ENCODE results near the gene ZYG11B.
A peak's percentile ranks its signal among the peaks of the same experiment; 100 is the strongest.
"Not testable (repeated sequence)": the region's sequence is repeated elsewhere in the genome, so short reads cannot be mapped to it uniquely, and the experiment has no call there.

Gene ZYG11B

GRCh38 chr1:52707927-52708655 lies 18.2 kb upstream of the ZYG11B start:
- no peak for DNase-seq

DNA sequence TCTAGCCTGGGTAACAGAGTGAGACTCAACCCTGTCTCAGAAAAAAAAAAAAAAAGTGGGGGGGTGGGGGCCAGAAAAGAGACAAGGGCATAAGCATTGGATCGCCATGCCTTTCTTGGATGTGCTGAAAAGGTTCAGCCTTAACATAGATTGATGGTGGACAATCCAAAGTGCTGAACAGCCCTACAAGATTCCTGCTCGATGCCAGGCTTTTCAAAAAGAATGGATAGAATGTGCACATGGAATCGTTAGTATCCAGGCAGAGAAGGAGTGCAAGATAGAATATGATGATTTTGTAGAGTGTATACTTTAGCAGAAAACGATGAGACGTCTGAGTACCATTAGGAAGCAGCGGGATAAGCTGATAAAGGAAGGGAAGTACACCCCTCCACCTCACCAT lies 17.2 kb upstream of the ZYG11B start:
- no peak for DNase-seq

- no peak for DNase-seq
These were observed 12.7 kb upstream of the ZYG11B start for GRCh38 chr1:52713590-52713989.

- DNase-seq: not testable (repeated sequence)
These were observed 11.0 kb upstream of the ZYG11B start for GRCh38 chr1:52715296-52715695.

DNA sequence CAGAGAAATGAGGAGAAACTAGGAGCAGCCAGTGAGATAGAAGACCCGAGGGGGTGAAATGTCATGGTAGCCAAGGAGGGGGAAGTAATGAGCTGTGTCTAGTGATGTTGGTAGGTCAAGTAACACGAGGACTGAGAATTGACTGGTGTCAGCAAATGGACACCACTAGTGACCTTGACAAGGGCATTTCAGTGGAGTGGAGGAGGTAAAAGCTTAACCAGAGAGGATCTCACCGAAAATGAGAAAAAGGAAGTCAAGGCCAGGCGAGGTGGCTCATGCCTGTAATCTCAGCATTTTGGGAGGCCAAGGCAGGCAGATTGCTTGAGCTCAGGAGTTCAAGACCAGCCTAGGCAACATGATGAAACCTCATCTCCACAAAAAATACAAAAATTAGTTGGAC lies 3.0 kb upstream of the ZYG11B start:
- DNase-seq: no peak

GRCh38 chr1:52725903-52726264 lies 369 bp upstream of the ZYG11B start:
- no peak for DNase-seq

DNA sequence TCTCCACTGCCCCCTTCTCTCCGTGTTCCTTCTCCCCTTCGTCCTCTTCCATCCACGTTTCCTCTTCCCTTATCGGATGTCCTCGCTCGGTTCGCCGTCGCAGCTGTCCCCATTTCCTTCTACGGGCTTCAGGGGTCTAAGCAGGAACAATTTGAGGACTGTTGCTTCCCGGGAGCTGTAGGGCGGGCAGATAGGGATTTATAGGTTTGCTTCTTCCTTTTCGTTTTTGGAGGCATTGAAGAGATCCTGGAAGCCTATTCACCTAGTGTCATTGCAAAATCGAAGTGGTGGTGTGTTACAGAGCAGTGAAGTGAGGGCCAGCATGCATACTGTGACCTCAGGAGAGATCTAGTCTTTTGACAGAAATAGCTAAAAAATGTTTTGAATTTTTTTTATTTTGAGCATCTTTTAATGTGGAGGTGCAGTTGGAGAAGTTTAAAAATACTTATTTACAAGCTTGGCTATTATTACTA lies 897 bp downstream of the ZYG11B start:
- DNase-seq: peak in 1 of 2 experiments; percentile 25

- DNase-seq: no peak
These were observed 1.9 kb downstream of the ZYG11B start for GRCh38 chr1:52727956-52728656.

DNA sequence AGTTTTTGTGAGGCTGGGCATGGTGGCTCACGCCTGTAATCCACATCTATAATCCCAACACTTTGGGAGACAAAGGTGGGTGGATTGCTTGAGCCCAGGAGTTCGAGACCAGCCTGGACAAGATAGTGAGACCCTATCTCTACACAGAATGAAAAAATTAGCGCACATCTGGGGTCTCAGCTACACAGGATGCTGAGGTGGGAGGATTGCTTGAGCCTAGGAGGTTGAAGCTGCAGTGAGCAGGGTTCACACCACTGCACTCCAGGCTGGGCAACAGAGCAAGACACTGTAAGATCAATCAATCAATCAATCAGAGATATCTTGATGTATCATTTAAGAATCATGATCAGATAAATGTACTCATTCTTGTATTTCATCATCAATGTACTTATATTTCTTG lies 7.1 kb downstream of the ZYG11B start:
- no peak for DNase-seq

- DNase-seq: not testable (repeated sequence)
These were observed 9.1 kb downstream of the ZYG11B start for GRCh38 chr1:52735371-52735770.

GRCh38 chr1:52738148-52738547 lies 11.9 kb downstream of the ZYG11B start:
- DNase-seq: no peak

GRCh38 chr1:52738893-52739292 lies 12.6 kb downstream of the ZYG11B start:
- DNase-seq: no peak

DNA sequence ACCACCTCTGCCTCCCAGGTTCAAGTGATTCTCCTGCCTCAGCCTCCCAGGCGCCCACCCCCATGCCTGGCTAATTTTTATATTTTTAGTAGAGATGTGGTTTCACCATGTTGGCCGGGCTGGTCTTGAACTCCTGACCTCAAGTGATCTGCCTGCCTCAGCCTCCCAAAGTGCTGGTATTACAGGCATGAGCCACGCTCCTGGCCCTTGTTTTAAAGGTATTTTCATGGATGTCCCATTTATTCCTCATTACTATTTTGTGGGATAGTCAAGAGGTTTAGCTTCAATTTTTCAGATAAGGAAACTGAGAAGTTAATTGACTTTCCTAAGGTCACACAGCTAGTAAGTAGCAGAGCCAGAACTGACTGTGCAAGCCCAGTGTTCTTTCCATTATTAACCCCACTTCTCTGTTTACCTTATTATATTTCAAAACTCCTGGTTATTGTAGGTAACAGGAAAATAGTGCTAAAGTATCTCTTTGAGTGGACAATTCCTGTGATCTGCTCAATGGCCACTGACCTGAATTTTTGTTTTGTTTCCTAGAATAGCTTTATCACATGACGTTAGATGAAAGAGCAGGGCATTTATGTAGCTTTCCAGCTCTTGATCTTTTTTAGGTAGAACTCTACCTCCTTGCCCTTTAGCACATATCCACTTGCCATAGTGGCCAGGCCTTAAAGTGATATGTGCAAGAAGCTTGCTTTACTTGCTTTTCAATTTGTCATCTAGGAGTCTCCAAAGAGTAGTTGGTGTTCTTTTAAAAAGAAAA lies 13.6 kb downstream of the ZYG11B start:
- no peak for DNase-seq

DNA sequence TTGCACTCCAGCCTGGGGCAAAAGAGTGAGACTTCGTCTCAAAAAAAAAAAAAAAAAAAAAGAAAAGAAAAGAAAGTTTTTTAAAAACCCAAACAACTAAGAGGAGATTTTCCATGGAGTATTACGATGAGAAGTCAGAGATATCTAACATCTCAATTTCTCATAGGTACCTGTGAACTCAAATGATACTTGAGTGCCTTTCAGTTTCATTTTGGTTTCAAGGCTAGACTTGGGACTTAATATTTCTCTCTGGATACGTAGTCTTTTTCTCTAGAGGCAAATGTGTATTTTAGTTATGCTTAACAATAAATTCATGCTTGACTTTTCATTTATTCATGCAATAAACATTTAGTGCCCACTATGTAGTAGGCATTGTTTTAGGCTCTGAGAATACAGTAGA lies 15.0 kb downstream of the ZYG11B start:
- no peak for DNase-seq

DNA sequence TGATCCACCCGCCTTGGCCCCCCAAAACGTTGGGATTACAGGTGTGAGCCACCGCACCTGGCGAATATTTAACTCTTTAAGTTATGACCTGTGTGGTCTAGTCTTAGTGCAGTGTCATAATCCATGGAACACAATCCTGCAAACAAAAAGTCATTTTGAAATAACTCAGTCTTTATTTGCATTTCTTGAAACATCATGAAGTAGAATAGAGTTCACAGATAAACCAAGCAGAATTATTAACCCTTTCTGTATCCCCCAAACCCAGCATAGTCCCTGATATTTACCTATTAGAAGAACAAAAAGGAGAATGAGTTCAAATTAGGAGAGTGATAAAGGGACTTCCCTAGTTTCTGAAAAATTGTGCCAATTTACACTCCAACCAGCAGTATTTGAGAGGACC lies 19.9 kb downstream of the ZYG11B start:
- DNase-seq: no peak

GRCh38 chr1:52747450-52747849 lies 21.2 kb downstream of the ZYG11B start:
- no peak for DNase-seq

DNA sequence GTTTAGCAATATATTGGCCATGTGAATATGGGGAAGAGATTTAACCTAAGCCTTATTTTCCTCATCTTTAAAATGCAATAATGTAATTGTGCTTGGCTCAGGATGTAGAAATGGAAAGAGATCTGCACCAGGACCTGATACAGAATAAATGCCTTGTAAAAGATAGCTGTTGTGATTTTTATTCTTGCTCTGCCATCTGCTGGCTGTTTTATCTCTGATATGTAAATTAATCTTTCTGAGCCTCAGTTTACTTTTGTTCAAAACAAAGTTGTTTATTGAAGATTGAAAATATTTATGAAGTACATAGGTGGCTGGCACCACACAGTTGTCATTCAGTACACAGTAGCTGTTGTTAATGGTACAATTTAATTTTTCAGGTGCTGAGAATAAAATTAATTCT lies 21.9 kb downstream of the ZYG11B start:
- DNase-seq: no peak

DNA sequence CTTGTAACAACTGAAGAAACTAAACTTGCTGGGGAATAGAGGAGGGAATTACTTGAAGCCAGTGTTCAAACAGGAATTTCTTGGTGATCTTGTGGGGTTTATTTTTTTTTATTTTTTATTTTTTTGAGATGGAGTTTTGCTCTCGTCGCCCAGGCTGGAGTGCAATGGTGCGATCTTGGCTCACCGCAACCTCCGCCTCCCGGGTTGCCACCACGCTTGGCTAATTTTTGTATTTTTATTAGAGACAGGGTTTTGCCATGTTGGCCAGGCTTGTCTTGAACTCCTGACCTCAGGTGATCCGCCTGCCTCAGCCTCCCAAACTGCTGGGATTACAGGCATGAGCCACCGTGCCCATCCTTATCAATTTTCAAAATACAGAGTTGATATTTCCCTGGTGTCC lies 23.2 kb downstream of the ZYG11B start:
- not testable (repeated sequence) for DNase-seq

- not testable (repeated sequence) for DNase-seq
These were observed 23.9 kb downstream of the ZYG11B start for GRCh38 chr1:52750139-52750538.

DNA sequence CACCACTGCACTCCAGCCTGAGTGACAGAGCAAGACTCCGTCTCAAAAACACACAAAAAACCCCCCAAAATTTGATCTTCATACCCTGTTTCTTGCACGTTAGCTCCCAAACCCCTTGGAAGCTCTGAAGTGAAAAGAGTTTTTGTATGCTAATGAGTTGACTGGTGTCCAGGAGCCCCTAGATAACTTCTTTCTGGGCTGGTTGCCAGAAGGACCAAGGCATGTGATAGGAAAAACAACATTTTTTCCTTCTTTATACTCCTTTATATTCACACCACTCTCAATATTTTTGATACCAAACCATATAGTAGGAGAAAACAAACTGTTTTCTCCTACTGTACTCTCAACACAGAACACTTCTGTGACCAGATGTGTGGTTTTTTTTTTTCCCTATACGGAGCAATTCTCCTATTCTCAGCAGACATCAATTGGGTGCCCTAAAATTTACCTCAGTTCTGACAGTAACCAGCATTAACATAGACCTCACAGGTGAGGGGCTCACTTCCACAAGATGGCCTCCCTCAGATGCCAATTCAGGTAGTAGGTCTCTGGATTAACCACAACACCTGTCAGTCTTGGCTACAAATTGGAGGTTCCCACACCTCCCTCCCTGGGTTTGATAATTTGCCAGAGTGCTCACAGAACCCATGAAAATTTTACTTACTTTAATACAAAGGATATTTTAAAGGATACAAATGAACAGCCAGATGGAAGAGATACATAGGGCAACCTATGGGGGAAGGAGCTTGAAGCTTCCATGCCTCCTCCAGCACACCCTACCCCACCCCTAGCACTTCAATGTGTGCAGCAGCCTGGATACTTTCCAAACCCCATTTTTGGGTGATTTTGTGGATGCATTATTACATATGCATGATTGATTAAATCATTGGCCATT lies 25.6 kb downstream of the ZYG11B start:
- no peak for DNase-seq

GRCh38 chr1:52752484-52752826 lies 26.2 kb downstream of the ZYG11B start:
- DNase-seq: no peak

DNA sequence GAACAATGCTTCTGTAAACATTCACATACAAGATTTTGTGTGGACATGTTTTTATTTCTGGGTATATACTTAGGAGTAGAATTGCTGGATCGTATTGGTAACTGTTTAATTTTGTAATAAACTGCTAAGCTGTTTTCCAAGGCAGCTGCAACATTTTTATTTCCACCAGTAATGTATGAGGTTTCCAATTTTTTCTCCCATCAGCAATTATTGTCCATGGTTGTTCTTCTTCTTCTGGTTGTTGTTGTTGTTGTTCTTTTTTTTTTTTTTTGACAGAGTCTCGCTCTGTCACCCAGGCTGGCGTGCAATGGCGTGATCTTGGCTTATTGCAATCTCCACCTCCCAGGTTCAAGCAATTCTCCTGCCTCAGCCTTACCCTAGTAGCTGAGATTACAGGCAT lies 26.9 kb downstream of the ZYG11B start:
- no peak for DNase-seq

DNA sequence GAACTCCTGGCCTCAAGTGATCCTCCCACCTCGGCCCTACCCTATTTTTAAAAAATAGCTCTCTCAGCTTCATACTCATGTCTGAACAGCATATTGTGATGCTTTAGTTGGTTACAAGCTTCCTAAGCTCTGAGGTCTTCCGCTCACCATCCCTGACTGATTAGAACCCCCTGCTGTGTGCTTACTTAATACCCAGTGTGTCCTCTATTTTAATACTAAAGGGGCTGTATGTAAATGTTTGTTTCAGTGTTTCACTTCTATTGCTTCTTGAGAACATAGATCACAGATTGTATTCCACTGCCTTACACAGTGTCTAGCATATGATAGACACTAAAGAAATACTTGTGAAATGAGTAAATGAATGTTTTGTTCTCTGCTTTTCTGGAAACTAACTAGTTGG lies 29.8 kb downstream of the ZYG11B start:
- no peak for DNase-seq
